ENCODE data around the gene RNF26. TPM values are rescaled to one million over a fixed set of nuclear protein-coding genes. Genes with fewer than 3 reads are reported as not detected.

RNF26 gene
- polyA plus RNA-seq, 1 of the 3 experiments (the other 2 are of a cell fraction), result 31.9 TPM

- CTCF ChIA-PET, result interaction anchor here (0.8 to 1.1 kb wide), 2 partner anchors 9 to 26 kb away, joined by 3 read pairs; no protein-coding TSS in a partner anchor
- no peaks in the 10 kb centered on the region for H4K20me1 ChIP-seq (ENCODE audit: insufficient read depth)
Observed at GRCh38 chr11:119330237-119330636, 4.1 kb upstream of the RNF26 start.

More at GRCh38 chr11:119330237-119330636, 4.1 kb upstream of the RNF26 start:
- Histone ChIP-seq H3K4me2 (no peak overlapping the region), H3F3A (replicated peaks; ENCODE audit: insufficient read depth) (no peaks in the 10 kb centered on the region), H2AFZ (ENCODE audit: low read depth) (no peak overlapping the region), H3K4me1 (ENCODE audit: control insufficient read depth in 1 of 2, insufficient read depth in 2 of 2, low read depth in 1 of 2, low read length in 1 of 2) (peaks cover 0 to 5% of the 10 kb centered on the region in 2 experiments; a peak in 1 of 4 replicates), H3K27ac (ENCODE audit: low read depth in 2 of 2, low read length in 1 of 2) (no peak overlapping the region), H3K36me3 (replicated peaks in 1 of 2; ENCODE audit: control insufficient read depth in 1 of 2, insufficient read depth in 2 of 2, low read length in 1 of 2) (no peaks in the 10 kb centered on the region), H3K9ac (no peak overlapping the region), H3K4me3 (ENCODE audit: low read depth in 2 of 2, low read length in 1 of 2) (no peak overlapping the region), H3K27me3 (ENCODE audit: insufficient read depth) (no peaks in the 10 kb centered on the region), H3K9me2 (no peaks in the 10 kb centered on the region), H3K9me3 (no peaks in the 10 kb centered on the region), H3K79me2 (ENCODE audit: insufficient read depth) (peaks cover 8% of the 10 kb centered on the region)
- no peak for DNase-seq
- WGBS (ENCODE audit: low lambda C conversion rate), result 39% methylated on average over 1 of the region's 1 CpG
- no peak for TF ChIP-seq USF1 (IDR thresholded peaks at IDR 0.05; ENCODE audit: borderline replicate concordance, low read depth)
- TF ChIP-seq EP300 (IDR thresholded peaks at IDR 0.05; ENCODE audit: borderline replicate concordance in 1 of 2, low read depth in 1 of 2, low read length in 1 of 2), result no peak
- no peak for TF ChIP-seq ZBTB33 (IDR thresholded peaks at IDR 0.05; ENCODE audit: borderline replicate concordance, low read depth)
- no peak for TF ChIP-seq MAX (IDR thresholded peaks at IDR 0.05; ENCODE audit: low read depth)
- TF ChIP-seq PBX3 (IDR thresholded peaks at IDR 0.05), result no peak
- TF ChIP-seq RXRA (IDR thresholded peaks at IDR 0.05; ENCODE audit: borderline replicate concordance, low read depth), result no peak
- TF ChIP-seq YY1 (IDR thresholded peaks at IDR 0.05; ENCODE audit: low read depth), result no peak
- no peak for TF ChIP-seq TCF12 (IDR thresholded peaks at IDR 0.05)
- TF ChIP-seq RCOR1 (IDR thresholded peaks at IDR 0.05; ENCODE audit: low read length), result no peak
- TF ChIP-seq POLR2AphosphoS5 (IDR thresholded peaks at IDR 0.05; ENCODE audit: low read depth, low read length), result no peak
- no peak for TF ChIP-seq GABPA (IDR thresholded peaks at IDR 0.05; ENCODE audit: low read depth)
- TF ChIP-seq NRF1 (IDR thresholded peaks at IDR 0.05; ENCODE audit: low read depth, low read length), result no peak
- TF ChIP-seq IRF3 (IDR thresholded peaks at IDR 0.05; ENCODE audit: low read depth, low read length), result no peak
- no peak for TF ChIP-seq SIN3A (IDR thresholded peaks at IDR 0.05; ENCODE audit: borderline replicate concordance, low read depth, low read length)
- no peak for TF ChIP-seq EZH2phosphoT487 (IDR thresholded peaks at IDR 0.05; ENCODE audit: borderline replicate concordance, low read depth)
- TF ChIP-seq MXI1 (IDR thresholded peaks at IDR 0.05; ENCODE audit: low read depth, low read length), result no peak
- TF ChIP-seq JUND (IDR thresholded peaks at IDR 0.05), result no peak
- TF ChIP-seq CHD2 (IDR thresholded peaks at IDR 0.05; ENCODE audit: low read length, partially characterized antibody), result no peak
- TF ChIP-seq REST (IDR thresholded peaks at IDR 0.05; ENCODE audit: low read depth, low read length), result no peak
- POLR2A ChIA-PET, result no interaction called here
